ENCODE measurements around the gene TYSND1. TPM values are rescaled to one million over a fixed set of nuclear protein-coding genes. Genes with fewer than 3 reads are reported as not detected.

Gene TYSND1
- total and polyA plus RNA-seq, 2 of the 13 experiments (the other 11 are each of a cell fraction or from before 2014, with no cell fraction given): 3.3 to 8.9 TPM

GRCh38 chr10:70145666-70146488, 623 bp downstream of the TYSND1 start (continued):
- TF ChIP-seq ZBTB44 (CRISPR knock-in tag; IDR thresholded peaks at IDR 0.05) (no peak), MXD4 (CRISPR knock-in tag; IDR thresholded peaks at IDR 0.05) (peak; percentile 86), ZSCAN20 (CRISPR knock-in tag; IDR thresholded peaks at IDR 0.05; ENCODE audit: borderline replicate concordance) (0 out of 2 replicates have a peak, but pooled peaks have one; percentile 53), ARID4A (CRISPR knock-in tag; IDR thresholded peaks at IDR 0.05; ENCODE audit: borderline replicate concordance) (peak; percentile 63), PAXIP1 (CRISPR knock-in tag; conservative IDR thresholded peaks at IDR 0.05) (no peak), PRMT3 (CRISPR knock-in tag; IDR thresholded peaks at IDR 0.05; ENCODE audit: borderline replicate concordance, low read depth) (peak; percentile 90; the same call in 1 of the 2 replicates), ZNF547 (CRISPR knock-in tag; IDR thresholded peaks at IDR 0.05) (peak; percentile 87; the same call in 1 of the 2 replicates), ZNF770 (CRISPR knock-in tag; IDR thresholded peaks at IDR 0.05) (peak; percentile 6; the same call in 1 of the 2 replicates), ZNF552 (CRISPR knock-in tag; IDR thresholded peaks at IDR 0.05; ENCODE audit: borderline replicate concordance) (peak; percentile 64; the same call in 1 of the 2 replicates), XRCC5 (optimal IDR thresholded peaks at IDR 0.05; ENCODE audit: low read length) (peak; percentile 78), ZNF879 (CRISPR knock-in tag; IDR thresholded peaks at IDR 0.05) (peak; percentile 62; the same call in 1 of the 2 replicates), ZNF761 (CRISPR knock-in tag; conservative IDR thresholded peaks at IDR 0.05) (no peak), STAT5B (CRISPR knock-in tag; IDR thresholded peaks at IDR 0.05) (0 out of 2 replicates have a peak, but pooled peaks have one; percentile 51), ZBTB2 (CRISPR knock-in tag; IDR thresholded peaks at IDR 0.05; ENCODE audit: low read depth) (peak; percentile 30)

Measured in HepG2 (cell line).